IMR-90 (cell line): Measurements from ENCODE around the gene PLCB2. TPM values are rescaled to one million over a fixed set of nuclear protein-coding genes. Genes with fewer than 3 reads are reported as not detected.

Source experiments
- ATAC-seq: fragments of 200-7000 bp; cut with Tn5 transposase; 2 replicates; pipeline ENCODE4 v1.9.1; 2020; ENCODE audit warnings: low read depth, mild to moderate bottlenecking, moderate library complexity
- BruUV-seq: library from RNA; stranded (reverse); fragments of 400-500 nt; replicated peaks from 2 replicates; lab custom pipeline; 2021; lab: Mats Ljungman, UMichigan
- CTCF ChIA-PET: fragments of 300-600 bp; formaldehyde crosslinking; extraction: SDS; loops from one replicate; lab custom pipeline; 2021; ENCODE audit warnings: antibody characterized with exemption; lab: Yijun Ruan, JAX
- POLR2A ChIA-PET: fragments of 300-600 bp; sonication (Branson Sonifier 250); formaldehyde crosslinking; loops from one replicate; lab custom pipeline; 2022; ENCODE audit warnings: antibody characterized with exemption; ENCODE audit not compliant: unreplicated experiment; lab: Charles Lee
- DNase-seq: peaks from one replicate; pipeline ENCODE4 v3.0.0; 2013
- H2AFZ ChIP-seq: replicated peaks from 2 replicates; pipeline ENCODE3; 2013; ENCODE audit warnings: low read length, mild to moderate bottlenecking; ENCODE audit not compliant: poor library complexity
- H2AK5ac ChIP-seq: 2 replicates; pipeline ENCODE4 v1.6.1; 2013; ENCODE audit warnings: low read depth, low read length, inconsistent platforms
- H2AK9ac ChIP-seq: replicated peaks from 2 replicates; pipeline ENCODE3; 2013; ENCODE audit warnings: mild to moderate bottlenecking, low read depth, low read length, moderate library complexity; ENCODE audit not compliant: poor library complexity
- H2BK120ac ChIP-seq: 2 replicates; pipeline ENCODE4 v1.6.1; 2013; ENCODE audit warnings: low read depth, low read length, inconsistent platforms
- H2BK15ac ChIP-seq: 3 replicates; pipeline ENCODE4 v1.6.1; 2013; ENCODE audit warnings: low read depth, low read length, inconsistent platforms
- H2BK20ac ChIP-seq: 2 replicates; pipeline ENCODE4 v1.6.1; 2013; ENCODE audit warnings: low read depth, mild to moderate bottlenecking, inconsistent platforms, low read length, moderate library complexity
- H2BK5ac ChIP-seq: 2 replicates; pipeline ENCODE4 v1.6.1; 2013; ENCODE audit warnings: mild to moderate bottlenecking, low read depth, low read length, inconsistent platforms; ENCODE audit not compliant: poor library complexity, severe bottlenecking
- H3K14ac ChIP-seq: replicated peaks from 2 replicates; pipeline ENCODE4 v1.6.1; 2013; ENCODE audit warnings: low read depth, low read length, inconsistent platforms
- H3K18ac ChIP-seq: 2 replicates; pipeline ENCODE4 v1.6.1; 2013; ENCODE audit warnings: low read depth, low read length, control low read depth
- H3K23ac ChIP-seq: 2 replicates; pipeline ENCODE4 v1.6.1; 2013; ENCODE audit warnings: low read depth, low read length, inconsistent platforms
- H3K27ac ChIP-seq: 2 replicates; pipeline ENCODE4 v1.5.1; 2013; ENCODE audit warnings: mild to moderate bottlenecking, control low read depth, low read length; ENCODE audit not compliant: insufficient read depth
- H3K27me3 ChIP-seq: 2 replicates; pipeline ENCODE4 v1.6.1; 2013; ENCODE audit warnings: low read length; ENCODE audit not compliant: control insufficient read depth, insufficient read depth
- H3K36me3 ChIP-seq: 2 replicates; pipeline ENCODE4 v1.6.1; 2013; ENCODE audit warnings: low read length, mixed read lengths; ENCODE audit not compliant: control insufficient read depth, insufficient read depth
- H3K4ac ChIP-seq: 2 replicates; pipeline ENCODE4 v1.6.1; 2013; ENCODE audit warnings: low read depth, low read length, inconsistent platforms
- H3K4me1 ChIP-seq: 2 replicates; pipeline ENCODE4 v1.6.1; 2013; ENCODE audit warnings: low read length, mixed read lengths; ENCODE audit not compliant: control insufficient read depth, insufficient read depth
- H3K4me2 ChIP-seq: 2 replicates; pipeline ENCODE4 v1.6.1; 2013; ENCODE audit warnings: low read depth, mild to moderate bottlenecking, control low read depth, low read length, moderate library complexity
- H3K4me3 ChIP-seq: 2 replicates; pipeline ENCODE4 v1.5.1; 2013; ENCODE audit warnings: low read depth, mild to moderate bottlenecking, control low read depth, low read length, moderate library complexity; ENCODE audit not compliant: insufficient read depth
- H3K56ac ChIP-seq: 2 replicates; pipeline ENCODE4 v1.6.1; 2013; ENCODE audit warnings: low read length, inconsistent platforms; ENCODE audit not compliant: insufficient read depth; ENCODE audit errors: extremely low read depth
- H3K79me1 ChIP-seq, 2 experiments: 2 replicates each; pipeline ENCODE4 v1.6.1; 2013; ENCODE audit warnings: low read length in 2 of 2, inconsistent platforms in 1 of 2, low read depth in 1 of 2
- H3K9ac ChIP-seq: 2 replicates; pipeline ENCODE4 v1.6.1; 2013; ENCODE audit warnings: low read depth, low read length, control low read depth
- H3K9me1 ChIP-seq: 2 replicates; pipeline ENCODE4 v1.6.1; 2013; ENCODE audit warnings: low read length, inconsistent platforms; ENCODE audit not compliant: insufficient read depth
- H3K9me3 ChIP-seq: 2 replicates; pipeline ENCODE4 v1.6.1; 2013; ENCODE audit warnings: low read length; ENCODE audit not compliant: control insufficient read depth, insufficient read depth
- H4K20me1 ChIP-seq: 2 replicates; pipeline ENCODE4 v1.6.1; 2013; ENCODE audit warnings: low read length, inconsistent platforms; ENCODE audit not compliant: insufficient read depth
- H4K5ac ChIP-seq: 2 replicates; pipeline ENCODE4 v1.6.1; 2013; ENCODE audit warnings: mild to moderate bottlenecking, low read depth, low read length, control low read depth
- H4K8ac ChIP-seq, 2 experiments: 2 replicates each; pipeline ENCODE4 v1.6.1; 2013; ENCODE audit warnings: low read depth in 2 of 2, low read length in 2 of 2, control low read depth in 1 of 2, inconsistent platforms in 1 of 2
- H4K91ac ChIP-seq: 2 replicates; pipeline ENCODE4 v1.6.1; 2013; ENCODE audit warnings: low read depth, low read length, inconsistent platforms; ENCODE audit not compliant: insufficient read depth
- FOS ChIP-seq: fragments of 150-350 bp; IDR thresholded peaks from 2 replicates; pipeline ENCODE4 v1.6.1; 2016; ENCODE audit warnings: low read depth, low read length
- RCOR1 ChIP-seq: IDR thresholded peaks from 2 replicates; pipeline ENCODE4 v1.6.1; 2012; ENCODE audit warnings: mild to moderate bottlenecking, low read length, improper control_type of control experiment; ENCODE audit not compliant: insufficient replicate concordance
- RFX5 ChIP-seq: IDR thresholded peaks from 2 replicates; pipeline ENCODE4 v1.8.0; 2012; ENCODE audit warnings: low read depth, mild to moderate bottlenecking, low read length, moderate library complexity
- SMC3 ChIP-seq: fragments of 150-350 bp; IDR thresholded peaks from 2 replicates; pipeline ENCODE4 v1.6.1; 2016; ENCODE audit warnings: low read depth, mild to moderate bottlenecking, antibody characterized with exemption, low read length, moderate library complexity
- WGBS, 2 experiments: methylation state at CpG; one replicate each; pipeline versions ENCODE4 v1.1.5 to v1.1.7; 2013; ENCODE audit warnings: missing lambda C conversion rate in 2 of 2; ENCODE audit not compliant: insufficient read length in 1 of 2; ENCODE audit errors: extremely low coverage in 2 of 2; 5-methylcytosine and 5-hydroxymethylcytosine counted together
- dilution Hi-C: fragments of 300-500 bp; cut with HindIII; formaldehyde crosslinking; loops from one replicate; pipeline ENCODE4 v1.14.3; 2018; ENCODE audit warnings: low sequenced_read_pairs; ENCODE audit not compliant: unreplicated experiment
- in situ Hi-C: fragments of 300-500 bp; cut with MboI; formaldehyde crosslinking; loops from 3 replicates; pipeline ENCODE4 v1.14.3; 2019; ENCODE audit warnings: low sequenced_read_pairs, inconsistent platforms, mixed read lengths
- intact Hi-C: fragments of 100-400 bp; cut with micrococcal nuclease; formaldehyde crosslinking; loops from 2 replicates; pipeline ENCODE4 v1.10.0; 2022
- polyA plus RNA-seq, 3 experiments: library from polyadenylated mRNA; depleted of rRNA; stranded (reverse); fragments of >200 nt; gene quantifications; 2 replicates each; pipeline ENCODE4 v1.2.3, GENCODE V29; 2012; ENCODE audit warnings: low replicate concordance in 1 of 3
- total RNA-seq: library from RNA; depleted of rRNA; stranded (reverse); fragments of >200 nt; gene quantifications from 2 replicates; pipeline ENCODE4 v1.2.3, GENCODE V29; 2012

The PLCB2 gene
- total and polyA plus RNA-seq, 2 of the 4 experiments (the other 2 are of a cell fraction) = 0.18 to 1.4 TPM

DNA sequence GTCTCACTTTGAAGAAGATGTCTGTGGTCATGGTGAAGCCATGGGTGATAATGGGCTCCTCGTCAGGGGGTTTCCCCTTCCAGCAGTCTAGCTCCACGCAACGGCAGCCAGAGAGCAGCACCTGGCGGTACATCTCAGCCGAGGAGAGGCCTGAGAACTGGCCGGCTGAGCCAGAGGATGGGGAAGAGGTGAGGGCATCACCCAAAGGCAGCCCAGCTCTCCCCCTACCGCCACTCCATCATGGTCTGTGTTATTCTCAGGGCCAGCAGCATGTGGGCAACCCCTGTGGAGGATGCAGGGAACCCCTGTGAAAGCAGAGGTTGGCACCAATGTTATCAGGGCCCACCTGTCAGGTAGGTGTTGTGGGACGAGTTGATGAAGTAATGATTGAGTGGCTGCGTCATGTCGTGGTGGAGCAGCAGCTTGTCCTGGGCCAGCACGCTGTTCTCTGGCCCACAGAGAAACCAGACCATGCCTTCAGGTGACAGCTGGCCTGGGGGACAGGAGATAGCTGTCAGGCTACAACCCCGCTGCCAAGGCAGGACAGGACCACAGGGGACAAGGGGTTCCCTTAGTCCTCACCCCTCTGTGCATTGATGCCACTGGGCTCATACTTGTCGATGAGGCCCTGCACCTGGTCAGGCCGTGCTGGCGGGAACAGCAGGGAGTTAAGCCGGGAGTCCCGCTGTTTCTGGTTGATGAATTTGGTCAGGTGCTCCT lies 9.4 kb downstream of the PLCB2 start:
- TF ChIP-seq RCOR1 (no peak), SMC3 (no peak), RFX5 (no peak), FOS (no peak)
- intact Hi-C loops (no loop called here), dilution Hi-C loops (no loop called here), in situ Hi-C loops (no loop called here)
- no peak overlapping the region for H2AK9ac ChIP-seq
- no peaks in the 10 kb centered on the region for H4K20me1 ChIP-seq
- no peak overlapping the region for H4K5ac ChIP-seq
- H3K14ac ChIP-seq = no peak overlapping the region
- H3K27me3 ChIP-seq = peaks cover 71% of the 10 kb centered on the region
- H3K79me1 ChIP-seq = no peaks in the 10 kb centered on the region
- H2BK120ac ChIP-seq = no peak overlapping the region
- no peak overlapping the region for H2BK5ac ChIP-seq
- H3K4ac ChIP-seq = no peak overlapping the region
- BruUV-seq = no TSS peak
- H2AFZ ChIP-seq = no peak overlapping the region
- H4K8ac ChIP-seq = no peak overlapping the region
- no peaks in the 10 kb centered on the region for H3K4me1 ChIP-seq
- ChIA-PET CTCF (no interaction called here), POLR2A (no interaction called here)
- H3K9me3 ChIP-seq = peaks cover 8% of the 10 kb centered on the region
- H4K91ac ChIP-seq = no peak overlapping the region
- 83% methylated on average over 3 of the region's 17 CpGs; no CpG with 5 or more reads in 1 of the 2 experiments for whole genome bisulfite sequencing, 2 experiments
- H3K23ac ChIP-seq = no peak overlapping the region
- DNase-seq = no peak
- H3K18ac ChIP-seq = no peak overlapping the region
- H2BK15ac ChIP-seq = no peak overlapping the region
- H3K4me2 ChIP-seq = no peak overlapping the region
- no peak overlapping the region for H2BK20ac ChIP-seq
- no peak overlapping the region for H2AK5ac ChIP-seq
- no peak overlapping the region for H3K56ac ChIP-seq
- no peak overlapping the region for H3K4me3 ChIP-seq
- no peak overlapping the region for H3K9ac ChIP-seq
- no peaks in the 10 kb centered on the region for H3K36me3 ChIP-seq
- ATAC-seq = no peak
- H3K9me1 ChIP-seq = no peaks in the 10 kb centered on the region
- H3K27ac ChIP-seq = no peak overlapping the region
